Loucy (cell line): Measurements from ENCODE around the gene SNX24.
"Not testable (repeated sequence)": the region's sequence is repeated elsewhere in the genome, so short reads cannot be mapped to it uniquely, and the experiment has no call there.

ENCODE experiments used
- H2AFZ ChIP-seq: fragments of 200-600 bp; sonication (generic); 2 replicates; pipeline ENCODE4 v1.6.0; 2016; ENCODE audit warnings: antibody characterized with exemption, mild to moderate bottlenecking, low read length, moderate library complexity
- H3F3A ChIP-seq: fragments of 200-600 bp; 2 replicates; pipeline ENCODE4 v1.6.0; 2016; ENCODE audit warnings: antibody characterized with exemption, low read depth, mild to moderate bottlenecking
- H3K27me3 ChIP-seq: fragments of 200-600 bp; sonication (generic); 2 replicates; pipeline ENCODE4 v1.6.1; 2014; ENCODE audit warnings: low read length, mild to moderate bottlenecking; ENCODE audit not compliant: insufficient read depth, poor library complexity, severe bottlenecking
- H3K36me3 ChIP-seq: fragments of 200-600 bp; sonication (generic); 2 replicates; pipeline ENCODE4 v1.6.1; 2016; ENCODE audit warnings: low read length; ENCODE audit not compliant: insufficient read depth
- H3K4me1 ChIP-seq: fragments of 200-600 bp; sonication (generic); 2 replicates; pipeline ENCODE4 v1.5.1; 2014; ENCODE audit warnings: low read length, mild to moderate bottlenecking; ENCODE audit not compliant: insufficient read depth, poor library complexity, severe bottlenecking
- H3K4me2 ChIP-seq: fragments of 200-600 bp; sonication (generic); 2 replicates; pipeline ENCODE4 v1.6.0; 2014; ENCODE audit warnings: antibody characterized with exemption, low read length, low read depth, mild to moderate bottlenecking; ENCODE audit not compliant: poor library complexity, severe bottlenecking
- H3K4me3 ChIP-seq: fragments of 200-600 bp; sonication (generic); 2 replicates; pipeline ENCODE4 v1.5.1; 2014; ENCODE audit warnings: low read length, mild to moderate bottlenecking, mixed read lengths; ENCODE audit not compliant: poor library complexity, severe bottlenecking
- H3K79me2 ChIP-seq: fragments of 200-600 bp; sonication (generic); 2 replicates; pipeline ENCODE4 v1.6.1; 2014; ENCODE audit warnings: low read length; ENCODE audit not compliant: insufficient read depth
- H3K9ac ChIP-seq: fragments of 200-600 bp; sonication (generic); 2 replicates; pipeline ENCODE4 v1.6.0; 2014; ENCODE audit warnings: mild to moderate bottlenecking, low read depth, low read length, moderate library complexity; ENCODE audit not compliant: poor library complexity, severe bottlenecking
- H3K9me2 ChIP-seq: fragments of 200-600 bp; sonication (generic); replicated peaks from 2 replicates; pipeline ENCODE4 v1.6.1; 2016; ENCODE audit warnings: low read depth, low read length, mixed read lengths
- H3K9me3 ChIP-seq: fragments of 200-600 bp; sonication (generic); 2 replicates; pipeline ENCODE4 v1.6.1; 2014; ENCODE audit warnings: mild to moderate bottlenecking, antibody characterized with exemption, low read length, low read depth; ENCODE audit not compliant: insufficient read depth
- H4K20me1 ChIP-seq: fragments of 200-600 bp; sonication (generic); 2 replicates; pipeline ENCODE4 v1.6.0; 2014; ENCODE audit warnings: antibody characterized with exemption, low read length, mild to moderate bottlenecking; ENCODE audit not compliant: insufficient read depth, poor library complexity, severe bottlenecking
- EZH2phosphoT487 ChIP-seq: fragments of 200-600 bp; IDR thresholded peaks from 2 replicates; pipeline ENCODE4 v1.6.1; 2018; ENCODE audit warnings: antibody characterized with exemption, mild to moderate bottlenecking, moderate library complexity, borderline replicate concordance
- TF ChIP-seq, protein P1 (sequence below): fragments of 200-600 bp; sonication (generic); conservative IDR thresholded peaks from 2 replicates; pipeline ENCODE4 v1.5.1; 2014; ENCODE audit warnings: mild to moderate bottlenecking, antibody characterized with exemption, low read length

SNX24 gene

DNA sequence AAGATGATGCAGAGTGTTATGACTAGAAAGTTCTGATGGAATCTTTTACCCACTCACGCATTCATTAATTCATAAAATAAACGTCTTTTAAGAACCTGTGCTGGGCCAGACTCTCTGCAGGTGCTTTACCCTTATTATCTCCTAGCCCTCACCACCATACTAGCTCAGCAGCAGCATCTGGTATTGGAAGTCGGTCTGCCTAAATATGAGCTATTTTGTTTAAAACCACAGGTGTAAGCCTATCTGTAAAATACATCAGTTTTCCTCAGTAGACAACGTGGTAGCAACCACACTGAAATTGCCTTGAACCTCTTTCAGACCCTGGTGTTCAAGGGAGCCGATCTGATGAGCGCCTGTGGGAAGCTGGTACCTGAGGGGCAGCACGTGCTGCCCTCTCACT, 121.7 kb downstream of the SNX24 start:
- Histone ChIP-seq H3K9ac (no peak overlapping the region), H3K36me3 (no peaks in the 10 kb centered on the region), H3K79me2 (no peaks in the 10 kb centered on the region), H3K9me2 (no peaks in the 10 kb centered on the region), H3K27me3 (no peaks in the 10 kb centered on the region), H2AFZ (no peak overlapping the region), H3K4me1 (peaks cover 10% of the 10 kb centered on the region), H3K9me3 (no peaks in the 10 kb centered on the region), H4K20me1 (no peaks in the 10 kb centered on the region), H3K4me2 (no peak overlapping the region), H3K4me3 (no peak overlapping the region), H3F3A (no peaks in the 10 kb centered on the region)
- TF ChIP-seq EZH2phosphoT487 = no peak
- TF ChIP-seq, protein P1, sequence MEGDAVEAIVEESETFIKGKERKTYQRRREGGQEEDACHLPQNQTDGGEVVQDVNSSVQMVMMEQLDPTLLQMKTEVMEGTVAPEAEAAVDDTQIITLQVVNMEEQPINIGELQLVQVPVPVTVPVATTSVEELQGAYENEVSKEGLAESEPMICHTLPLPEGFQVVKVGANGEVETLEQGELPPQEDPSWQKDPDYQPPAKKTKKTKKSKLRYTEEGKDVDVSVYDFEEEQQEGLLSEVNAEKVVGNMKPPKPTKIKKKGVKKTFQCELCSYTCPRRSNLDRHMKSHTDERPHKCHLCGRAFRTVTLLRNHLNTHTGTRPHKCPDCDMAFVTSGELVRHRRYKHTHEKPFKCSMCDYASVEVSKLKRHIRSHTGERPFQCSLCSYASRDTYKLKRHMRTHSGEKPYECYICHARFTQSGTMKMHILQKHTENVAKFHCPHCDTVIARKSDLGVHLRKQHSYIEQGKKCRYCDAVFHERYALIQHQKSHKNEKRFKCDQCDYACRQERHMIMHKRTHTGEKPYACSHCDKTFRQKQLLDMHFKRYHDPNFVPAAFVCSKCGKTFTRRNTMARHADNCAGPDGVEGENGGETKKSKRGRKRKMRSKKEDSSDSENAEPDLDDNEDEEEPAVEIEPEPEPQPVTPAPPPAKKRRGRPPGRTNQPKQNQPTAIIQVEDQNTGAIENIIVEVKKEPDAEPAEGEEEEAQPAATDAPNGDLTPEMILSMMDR = no peak

DNA sequence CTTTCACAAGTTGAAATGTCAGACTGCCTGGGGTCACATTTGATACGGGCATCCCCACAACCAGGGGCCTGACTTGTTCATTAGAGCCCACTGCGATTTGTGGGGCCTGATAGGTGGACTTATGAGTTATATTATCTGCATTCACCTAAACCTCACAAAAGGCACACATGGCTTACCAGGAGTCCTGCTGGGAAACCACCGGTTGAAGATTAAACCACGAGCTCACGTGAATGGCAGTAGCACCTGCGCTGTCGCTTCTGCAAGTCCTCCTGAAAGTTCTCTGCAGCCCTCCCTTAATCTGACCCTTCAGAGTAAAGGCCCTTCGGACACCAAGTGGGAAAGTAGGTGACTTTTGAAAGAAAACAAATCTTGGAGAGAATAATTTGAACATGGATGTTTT, 122.2 kb downstream of the SNX24 start:
- Histone ChIP-seq H4K20me1 (no peaks in the 10 kb centered on the region), H3K4me3 (no peak overlapping the region), H3F3A (no peaks in the 10 kb centered on the region), H3K79me2 (no peaks in the 10 kb centered on the region), H2AFZ (no peak overlapping the region), H3K9me2 (no peaks in the 10 kb centered on the region), H3K9ac (no peak overlapping the region), H3K9me3 (no peaks in the 10 kb centered on the region), H3K27me3 (no peaks in the 10 kb centered on the region), H3K4me2 (no peak overlapping the region), H3K36me3 (no peaks in the 10 kb centered on the region), H3K4me1 (peaks cover 10% of the 10 kb centered on the region)
- no peak for TF ChIP-seq EZH2phosphoT487
- TF ChIP-seq, protein P1 = no peak

DNA sequence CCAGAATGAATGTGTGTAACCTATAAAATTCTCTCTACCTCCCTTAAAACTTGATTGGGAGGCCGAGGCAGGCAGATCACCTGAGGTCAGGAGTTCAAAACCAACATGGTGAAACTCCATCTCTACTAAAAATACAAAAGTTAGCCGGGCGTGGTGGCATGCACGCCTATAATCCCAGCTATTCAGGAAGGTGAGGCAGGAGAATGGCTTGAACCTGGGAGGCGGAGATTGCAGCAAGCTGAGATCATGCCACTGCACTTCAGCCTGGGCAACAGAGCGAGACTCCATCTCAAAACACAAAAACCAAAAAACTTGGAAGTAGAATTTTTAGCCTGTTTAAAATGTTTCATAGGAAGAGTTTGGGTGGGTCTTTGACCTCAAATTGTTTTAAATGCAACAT, 122.6 kb downstream of the SNX24 start:
- H4K20me1 ChIP-seq, H3K4me1 ChIP-seq, H3K4me2 ChIP-seq, H3K27me3 ChIP-seq, H3K36me3 ChIP-seq, H3K9me3 ChIP-seq, H3K4me3 ChIP-seq, H3K79me2 ChIP-seq, H2AFZ ChIP-seq, H3K9ac ChIP-seq, H3F3A ChIP-seq, H3K9me2 ChIP-seq: not testable (repeated sequence)

DNA sequence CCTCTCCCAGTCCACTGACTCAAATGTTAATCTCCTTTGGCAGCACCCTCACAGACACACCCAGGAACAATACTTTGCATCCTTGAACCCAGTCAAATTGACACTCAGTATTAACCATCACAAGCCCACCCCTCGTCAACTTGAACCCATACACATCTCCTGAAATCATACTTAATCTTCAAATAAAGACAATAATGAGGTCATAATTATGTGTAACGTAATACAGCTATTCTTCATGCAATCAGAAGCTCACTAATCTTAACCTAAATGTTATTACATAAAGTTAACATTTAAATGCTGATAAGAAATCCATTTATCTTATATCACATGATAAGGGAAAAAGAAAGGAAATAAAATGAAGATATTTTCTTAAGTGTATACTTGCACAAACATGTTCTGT, 125.9 kb downstream of the SNX24 start:
- TF ChIP-seq EZH2phosphoT487 = no peak
- TF ChIP-seq, protein P1 = no peak
- Histone ChIP-seq H3K9me3 (no peaks in the 10 kb centered on the region), H3K36me3 (no peaks in the 10 kb centered on the region), H3K4me3 (no peak overlapping the region), H3K9me2 (no peaks in the 10 kb centered on the region), H3K4me2 (no peak overlapping the region), H3K4me1 (peaks cover 10% of the 10 kb centered on the region), H4K20me1 (no peaks in the 10 kb centered on the region), H2AFZ (no peak overlapping the region), H3K27me3 (no peaks in the 10 kb centered on the region), H3K9ac (no peak overlapping the region), H3K79me2 (no peaks in the 10 kb centered on the region), H3F3A (no peaks in the 10 kb centered on the region)
